Erythroblast (primary cell): Measurements from ENCODE around the gene FOXL3.

Source experiments
- GATA1 ChIP-seq: IDR thresholded peaks from 2 replicates; pipeline ENCODE4 v1.6.1; 2011; ENCODE audit warnings: low read depth, mild to moderate bottlenecking, control low read depth, low read length, moderate library complexity
- POLR2A ChIP-seq: IDR thresholded peaks from 2 replicates; pipeline ENCODE4 v1.6.1; 2011; ENCODE audit warnings: mild to moderate bottlenecking, low read length

GRCh38 chr7:334618-335357 is 44.8 kb downstream of the FOXL3 start:
- TF ChIP-seq POLR2A (no peak), GATA1 (no peak)
